Psoas muscle (tissue), 8 donors: Measurements from ENCODE around the gene ABCG4. TPM values are rescaled to one million over a fixed set of nuclear protein-coding genes. Genes with fewer than 3 reads are reported as not detected.
A peak's percentile ranks its signal among the peaks of the same experiment; 100 is the strongest.

Experiments used
- ATAC-seq, 4 donors: fragments of 200-7000 bp; cut with Tn5 transposase; one replicate each; pipeline ENCODE4 v1.9.1; 2020; ENCODE audit warnings: moderate library complexity in 3 of 4, mild to moderate bottlenecking in 2 of 4
- DNase-seq, 2 donors: peaks; one replicate each; pipeline ENCODE4 v3.0.0-alpha.2; 2020
- H3K27ac ChIP-seq: fragments of 200-600 bp; one replicate; pipeline ENCODE4 v1.8.0; 2022
- H3K27me3 ChIP-seq, 3 donors: fragments of 200-600 bp in 1 of 3; one replicate each; pipeline versions ENCODE4 v1.6.1 to v1.8.0; 2013 to 2022; ENCODE audit warnings: low read length in 2 of 3, mild to moderate bottlenecking in 2 of 3, moderate library complexity in 1 of 3; ENCODE audit not compliant: insufficient read depth in 3 of 3
- H3K36me3 ChIP-seq, 2 donors: fragments of 200-600 bp in 1 of 2; one replicate each; pipeline versions ENCODE4 v1.6.1 to v1.8.0; 2013 to 2022; ENCODE audit warnings: low read depth in 1 of 2, mild to moderate bottlenecking in 1 of 2, moderate library complexity in 1 of 2; ENCODE audit not compliant: insufficient read depth in 1 of 2
- H3K4me1 ChIP-seq: fragments of 200-600 bp; one replicate; pipeline ENCODE4 v1.8.0; 2022
- H3K4me3 ChIP-seq: fragments of 200-600 bp; one replicate; pipeline ENCODE4 v1.8.0; 2022; ENCODE audit warnings: mild to moderate bottlenecking
- H3K9me3 ChIP-seq: fragments of 200-600 bp; one replicate; pipeline ENCODE4 v1.8.0; 2022
- CTCF ChIP-seq: fragments of 200-600 bp; IDR thresholded peaks from one replicate; pipeline ENCODE4 v1.8.0; 2022; ENCODE audit warnings: antibody characterized with exemption
- WGBS, 3 donors: extraction: QIAGEN DNeasy Blood & Tissue Kit; methylation state at CpG; one replicate each; pipeline versions ENCODE4 v1.1.6 to v1.1.7; 2013; 5-methylcytosine and 5-hydroxymethylcytosine counted together
- intact Hi-C, 2 donors: fragments of 100-400 bp; cut with DNase I; formaldehyde crosslinking; loops; one replicate each; pipeline versions ENCODE4 v1.11.0 to v1.14.2; 2022
- polyA plus RNA-seq, 3 donors: library from polyadenylated mRNA; stranded (reverse); fragments of 200-250 nt; gene quantifications; one replicate each; pipeline ENCODE4 v1.2.3, GENCODE V29; 2013
- total RNA-seq, 4 donors: library from RNA; stranded (reverse); fragmentation: NEBNext Ultra II Directional in 2 of 4; extraction: Animal tissue kit (Norgen Biotek cat#: 25700) in 2 of 4; gene quantifications; one replicate each; pipeline versions ENCODE4 v1.2.1 to v1.2.4, GENCODE V29; 2021 to 2023
- donor health status: healthy with polysubstance abuse.
- donor health status: DM: no; HTN: no; CAD: no; lungs with moderate emphysema.
- donor health status: Bipolar disorder and iron deficiency.
- donor health status: healthy.
- donor health status: DM: yes; HTN: yes; CAD: no.
- donor health status: DM: no; HTN: no; CAD: no.
- donor health status: DM: no; HTN: no; CAD: no.
- donor health status: DM: yes; HTN: yes; CAD: no.

The ABCG4 gene
- total and polyA plus RNA-seq, 7 donors, result 0.03 to 0.38 (median 0.17) TPM; not detected in 1

DNA sequence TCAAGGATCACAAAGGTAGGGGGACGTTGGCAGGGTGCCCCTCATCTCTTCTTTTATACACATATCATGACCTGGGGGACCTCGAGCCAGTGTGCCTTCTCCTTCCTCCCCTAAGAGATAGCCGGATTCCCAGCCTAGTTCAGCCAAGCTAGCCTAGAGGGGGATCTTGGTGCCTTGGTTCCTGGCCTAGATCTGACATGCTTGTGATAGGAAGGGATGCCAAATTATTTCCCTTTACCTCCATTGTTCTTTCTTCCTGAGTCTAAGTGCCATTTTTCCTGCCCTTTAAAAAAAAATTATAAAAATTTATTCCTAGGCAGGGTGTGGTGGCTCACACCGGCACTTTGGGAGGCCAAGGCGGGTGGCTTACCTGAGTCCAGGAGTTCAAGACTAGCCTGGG is 34.5 kb upstream of the ABCG4 start:
- H3K4me1 ChIP-seq, result no peaks in the 10 kb centered on the region
- 79 to 87% (median 81%) methylated on average over 5 of the region's 5 CpGs for WGBS, 3 donors
- no peak overlapping the region for H3K4me3 ChIP-seq
- DNase-seq, result no peak
- H3K27me3 ChIP-seq, result no peaks in the 10 kb centered on the region
- intact Hi-C loops, result no loop called here
- ATAC-seq, result no peak
- no peak overlapping the region for H3K27ac ChIP-seq
- H3K36me3 ChIP-seq, result peaks cover 2 to 75% of the 10 kb centered on the region in 2 donors
- H3K9me3 ChIP-seq, result no peaks in the 10 kb centered on the region
- TF ChIP-seq CTCF, result no peak

- H3K4me3 ChIP-seq, result peak overlapping the region; percentile 18
- peak; percentile 51 to 69 for DNase-seq
- 66 to 74% (median 70%) methylated on average over 24 of the region's 24 CpGs for WGBS, 3 donors
- H3K27ac ChIP-seq, result no peak overlapping the region
- peak in 1 of 4 donors; percentile 28 for ATAC-seq
- intact Hi-C loops, result no loop called here
- no peaks in the 10 kb centered on the region for H3K9me3 ChIP-seq
- TF ChIP-seq CTCF, result no peak
- peaks cover 2% of the 10 kb centered on the region for H3K4me1 ChIP-seq
- H3K27me3 ChIP-seq, result no peaks in the 10 kb centered on the region
- H3K36me3 ChIP-seq, result peaks cover 2 to 71% of the 10 kb centered on the region in 2 donors
These were observed 33.2 kb upstream of the ABCG4 start for GRCh38 chr11:119115484-119116234.

- no peak for TF ChIP-seq CTCF
- intact Hi-C loops, result no loop called here
- H3K4me3 ChIP-seq, result no peak overlapping the region
- no peaks in the 10 kb centered on the region for H3K27me3 ChIP-seq
- no peaks in the 10 kb centered on the region for H3K9me3 ChIP-seq
- H3K27ac ChIP-seq, result no peak overlapping the region
- peaks cover 3% of the 10 kb centered on the region for H3K4me1 ChIP-seq
- peaks cover 2 to 65% of the 10 kb centered on the region in 2 donors for H3K36me3 ChIP-seq
- no peak for ATAC-seq
- 79 to 88% (median 84%) methylated on average over 10 of the region's 10 CpGs for WGBS, 3 donors
- DNase-seq, result no peak
These were observed 32.6 kb upstream of the ABCG4 start for GRCh38 chr11:119116235-119116594.

DNA sequence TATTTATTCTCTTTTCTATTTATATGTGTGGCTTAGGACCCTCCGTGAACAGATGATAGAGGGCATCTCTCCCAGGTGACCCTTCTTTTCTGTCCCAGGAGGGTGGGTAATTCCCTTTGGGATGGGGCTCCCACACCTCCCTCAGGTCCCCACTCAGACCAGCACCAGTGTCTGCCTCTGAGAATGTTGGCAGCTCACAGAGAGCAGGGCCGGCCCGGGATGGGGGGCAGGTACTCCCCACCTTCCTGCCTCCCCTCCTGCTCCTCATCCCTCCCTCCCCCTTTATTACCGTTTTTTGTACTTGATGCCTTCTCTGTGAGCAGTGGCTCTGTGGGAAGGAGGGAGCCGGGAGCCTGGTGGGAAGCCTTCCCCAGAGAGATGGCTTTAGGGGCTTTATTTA is 32.3 kb upstream of the ABCG4 start:
- TF ChIP-seq CTCF, result no peak
- Histone ChIP-seq H3K27me3 (no peaks in the 10 kb centered on the region), H3K27ac (no peak overlapping the region), H3K36me3 (peaks cover 2 to 61% of the 10 kb centered on the region in 2 donors), H3K4me3 (no peak overlapping the region), H3K4me1 (peaks cover 3% of the 10 kb centered on the region), H3K9me3 (no peaks in the 10 kb centered on the region)
- WGBS, 3 donors, result 54 to 75% (median 55%) methylated on average over 5 of the region's 5 CpGs
- no peak for ATAC-seq
- DNase-seq, result no peak
- intact Hi-C loops, result no loop called here
